GM21529 (cell line): ENCODE measurements around the gene U2AF2.

ENCODE experiments used
- ATAC-seq: cut with Tn5 transposase; IDR thresholded peaks from one replicate; pipeline ENCODE4 v1.9.1; 2021; ENCODE audit not compliant: unreplicated experiment

Gene U2AF2

GRCh38 chr19:55687281-55688201 lies 32.7 kb downstream of the U2AF2 start:
- ATAC-seq, result no peak

- no peak for ATAC-seq
Observed at GRCh38 chr19:55688422-55689218, 33.8 kb downstream of the U2AF2 start.

- ATAC-seq, result no peak
Observed at GRCh38 chr19:55689411-55690108, 34.7 kb downstream of the U2AF2 start.

GRCh38 chr19:55690109-55690768 lies 35.4 kb downstream of the U2AF2 start:
- ATAC-seq, result no peak

- ATAC-seq, result no peak
Observed at GRCh38 chr19:55690769-55691545, 36.1 kb downstream of the U2AF2 start.

GRCh38 chr19:55691561-55692481 lies 37.0 kb downstream of the U2AF2 start:
- ATAC-seq, result no peak

- ATAC-seq, result no peak
Observed at GRCh38 chr19:55692681-55693081, 37.8 kb downstream of the U2AF2 start.

- no peak for ATAC-seq
Observed at GRCh38 chr19:55693336-55693974, 38.6 kb downstream of the U2AF2 start.

- no peak for ATAC-seq
Observed at GRCh38 chr19:55694241-55694655, 39.4 kb downstream of the U2AF2 start.

GRCh38 chr19:55694656-55695491 lies 40.0 kb downstream of the U2AF2 start:
- ATAC-seq, result no peak

GRCh38 chr19:55695511-55696290 lies 40.9 kb downstream of the U2AF2 start:
- no peak for ATAC-seq

- ATAC-seq, result no peak
Observed at GRCh38 chr19:55696301-55697068, 41.6 kb downstream of the U2AF2 start.

- no peak for ATAC-seq
Observed at GRCh38 chr19:55697069-55697440, 42.2 kb downstream of the U2AF2 start.

GRCh38 chr19:55697698-55698097 lies 42.9 kb downstream of the U2AF2 start:
- no peak for ATAC-seq

GRCh38 chr19:55698256-55698655 lies 43.4 kb downstream of the U2AF2 start:
- ATAC-seq, result no peak

- no peak for ATAC-seq
Observed at GRCh38 chr19:55699221-55699620, 44.4 kb downstream of the U2AF2 start.
